Activated CD8-positive, alpha-beta T cell treated with anti-CD3 and anti-CD28 coated beads, Interleukin-2, amount 10 ng/mL, durations not matched to agents 7 days and 5 days (primary cell): ENCODE data around the gene LANCL2. TPM values are rescaled to one million over a fixed set of nuclear protein-coding genes. Genes with fewer than 3 reads are reported as not detected.
"Not testable (repeated sequence)": the region's sequence is repeated elsewhere in the genome, so short reads cannot be mapped to it uniquely, and the experiment has no call there.

ENCODE experiments used
- ATAC-seq: fragments of 150-1000 bp; cut with Tn5 transposase; one replicate; pipeline ENCODE4 v1.10.0; 2021; ENCODE audit warnings: moderate library complexity
- CTCF ChIA-PET: fragments of 350-600 bp; sonication (Branson Sonifier 250); formaldehyde crosslinking; loops from one replicate; lab custom pipeline; 2021; ENCODE audit warnings: antibody characterized with exemption; lab: Charles Lee
- POLR2A ChIA-PET: fragments of 350-600 bp; sonication (Branson Sonifier 250); formaldehyde crosslinking; loops from one replicate; lab custom pipeline; 2021; ENCODE audit warnings: antibody characterized with exemption; lab: Charles Lee
- DNase-seq: peaks from one replicate; pipeline ENCODE4 v3.0.0-alpha.2; 2020
- H3K27ac Mint-ChIP-seq: one replicate; pipeline ENCODE4 v1.8.0; 2021; ENCODE audit warnings: mild to moderate bottlenecking, mixed read lengths
- H3K27me3 Mint-ChIP-seq: one replicate; pipeline ENCODE4 v1.8.0; 2021; ENCODE audit warnings: low read depth, mixed read lengths
- H3K36me3 Mint-ChIP-seq: one replicate; pipeline ENCODE4 v1.8.0; 2021; ENCODE audit warnings: low read depth, mixed read lengths
- H3K4me1 Mint-ChIP-seq: one replicate; pipeline ENCODE4 v1.8.0; 2021; ENCODE audit warnings: low read depth, mixed read lengths
- H3K4me3 Mint-ChIP-seq: one replicate; pipeline ENCODE4 v1.8.0; 2021; ENCODE audit warnings: mild to moderate bottlenecking, mixed read lengths
- H3K9me3 Mint-ChIP-seq: one replicate; pipeline ENCODE4 v1.8.0; 2022; ENCODE audit warnings: mixed read lengths; ENCODE audit not compliant: insufficient read depth
- total RNA-seq, 2 experiments: library from RNA; stranded (reverse); gene quantifications; one replicate each; pipeline ENCODE4 v1.2.3, GENCODE V29; 2021

The LANCL2 gene
- total RNA-seq, 2 experiments from 2014 or later = 8.0 to 8.5 TPM

- POLR2A ChIA-PET = no interaction called here
- H3K27me3 Mint-ChIP-seq = peaks cover 4% of the 10 kb centered on the region
- no peak overlapping the region for H3K27ac Mint-ChIP-seq
- H3K36me3 Mint-ChIP-seq = no peaks in the 10 kb centered on the region
- CTCF ChIA-PET = no interaction called here
- H3K4me1 Mint-ChIP-seq = no peaks in the 10 kb centered on the region
- ATAC-seq = no peak
- H3K9me3 Mint-ChIP-seq = no peaks in the 10 kb centered on the region
- DNase-seq = no peak
- H3K4me3 Mint-ChIP-seq = no peak overlapping the region
Measured at GRCh38 chr7:55343860-55344606, 21.1 kb upstream of the LANCL2 start.

- Mint-ChIP-seq H3K27ac (no peak overlapping the region), H3K27me3 (peaks cover 6% of the 10 kb centered on the region), H3K4me3 (no peak overlapping the region), H3K9me3 (no peaks in the 10 kb centered on the region), H3K36me3 (no peaks in the 10 kb centered on the region), H3K4me1 (no peaks in the 10 kb centered on the region)
- no peak for ATAC-seq
- ChIA-PET CTCF (no interaction called here), POLR2A (no interaction called here)
- DNase-seq = no peak
Measured at GRCh38 chr7:55344840-55345239, 20.3 kb upstream of the LANCL2 start.

GRCh38 chr7:55345292-55345691 lies 19.8 kb upstream of the LANCL2 start:
- Mint-ChIP-seq H3K36me3 (no peaks in the 10 kb centered on the region), H3K4me3 (no peak overlapping the region), H3K9me3 (no peaks in the 10 kb centered on the region), H3K27me3 (peaks cover 7% of the 10 kb centered on the region), H3K27ac (no peak overlapping the region), H3K4me1 (no peaks in the 10 kb centered on the region)
- no peak for ATAC-seq
- ChIA-PET POLR2A (no interaction called here), CTCF (no interaction called here)
- no peak for DNase-seq

GRCh38 chr7:55348502-55348901 lies 16.6 kb upstream of the LANCL2 start:
- ChIA-PET POLR2A (no interaction called here), CTCF (interaction anchor here (1.3 kb wide), 1 partner anchor 40 kb away, joined by 3 read pairs; no protein-coding TSS in a partner anchor)
- Mint-ChIP-seq H3K36me3 (no peaks in the 10 kb centered on the region), H3K27ac (no peak overlapping the region), H3K27me3 (peaks cover 7% of the 10 kb centered on the region), H3K4me1 (no peaks in the 10 kb centered on the region), H3K9me3 (no peaks in the 10 kb centered on the region), H3K4me3 (no peak overlapping the region)
- no peak for ATAC-seq
- DNase-seq = no peak

- H3K4me3 Mint-ChIP-seq = no peak overlapping the region
- ATAC-seq (no peak), DNase-seq (no peak)
- H3K27me3 Mint-ChIP-seq = peaks cover 7% of the 10 kb centered on the region
- H3K27ac Mint-ChIP-seq = no peak overlapping the region
- H3K36me3 Mint-ChIP-seq = no peaks in the 10 kb centered on the region
- POLR2A ChIA-PET = no interaction called here
- CTCF ChIA-PET = interaction anchor here (1.3 kb wide), 1 partner anchor 40 kb away, joined by 3 read pairs; no protein-coding TSS in a partner anchor
- no peaks in the 10 kb centered on the region for H3K4me1 Mint-ChIP-seq
- no peaks in the 10 kb centered on the region for H3K9me3 Mint-ChIP-seq
Measured at GRCh38 chr7:55349121-55349520, 16.0 kb upstream of the LANCL2 start.

- Mint-ChIP-seq H3K27ac (no peak overlapping the region), H3K27me3 (peaks cover 7% of the 10 kb centered on the region), H3K36me3 (no peaks in the 10 kb centered on the region), H3K9me3 (no peaks in the 10 kb centered on the region), H3K4me1 (no peaks in the 10 kb centered on the region), H3K4me3 (no peak overlapping the region)
- ATAC-seq (no peak), DNase-seq (no peak)
- CTCF ChIA-PET = no interaction called here
- POLR2A ChIA-PET = interaction anchor here (1.6 kb wide), 1 partner anchor 16 kb away, joined by 3 read pairs; no protein-coding TSS in a partner anchor
Measured at GRCh38 chr7:55350281-55350680, 14.9 kb upstream of the LANCL2 start.

GRCh38 chr7:55351263-55351662 lies 13.9 kb upstream of the LANCL2 start:
- ChIA-PET POLR2A (interaction anchor here (0.6 to 1.6 kb wide), 2 partner anchors 15 to 129 kb away, joined by 3 to 4 read pairs; no protein-coding TSS in a partner anchor), CTCF (no interaction called here)

GRCh38 chr7:55352947-55353273 lies 12.2 kb upstream of the LANCL2 start:
- H3K27me3 Mint-ChIP-seq, H3K4me3 Mint-ChIP-seq, H3K4me1 Mint-ChIP-seq, H3K9me3 Mint-ChIP-seq, POLR2A ChIA-PET, H3K27ac Mint-ChIP-seq, CTCF ChIA-PET, DNase-seq, ATAC-seq, H3K36me3 Mint-ChIP-seq: not testable (repeated sequence)

More at GRCh38 chr7:55351263-55351662, 13.9 kb upstream of the LANCL2 start:
- Mint-ChIP-seq H3K27ac (no peak overlapping the region), H3K36me3 (no peaks in the 10 kb centered on the region), H3K27me3 (peaks cover 7% of the 10 kb centered on the region), H3K4me3 (no peak overlapping the region), H3K4me1 (no peaks in the 10 kb centered on the region), H3K9me3 (no peaks in the 10 kb centered on the region)
- DNase-seq (no peak), ATAC-seq (no peak)

GRCh38 chr7:55360486-55360885 lies 4.7 kb upstream of the LANCL2 start:
- H3K4me3 Mint-ChIP-seq = no peak overlapping the region
- H3K27me3 Mint-ChIP-seq = peaks cover 10% of the 10 kb centered on the region
- peaks cover 12% of the 10 kb centered on the region for H3K4me1 Mint-ChIP-seq
- no peaks in the 10 kb centered on the region for H3K36me3 Mint-ChIP-seq
- ChIA-PET POLR2A (no interaction called here), CTCF (interaction anchor here (1.0 kb wide), 1 partner anchor 27 kb away, joined by 3 read pairs; no protein-coding TSS in a partner anchor)
- DNase-seq (no peak), ATAC-seq (no peak)
- no peak overlapping the region for H3K27ac Mint-ChIP-seq
- H3K9me3 Mint-ChIP-seq = no peaks in the 10 kb centered on the region

GRCh38 chr7:55361560-55361959 lies 3.6 kb upstream of the LANCL2 start:
- ATAC-seq = no peak
- Mint-ChIP-seq H3K4me1 (peaks cover 12% of the 10 kb centered on the region), H3K9me3 (no peaks in the 10 kb centered on the region), H3K27ac (no peak overlapping the region), H3K4me3 (no peak overlapping the region), H3K36me3 (peaks cover 2% of the 10 kb centered on the region), H3K27me3 (peaks cover 10% of the 10 kb centered on the region)
- DNase-seq = no peak
- ChIA-PET POLR2A (no interaction called here), CTCF (no interaction called here)

- ATAC-seq (no peak), DNase-seq (no peak)
- peaks cover 26% of the 10 kb centered on the region for H3K4me1 Mint-ChIP-seq
- peaks cover 7% of the 10 kb centered on the region for H3K27me3 Mint-ChIP-seq
- CTCF ChIA-PET = no interaction called here
- POLR2A ChIA-PET = no interaction called here
- no peaks in the 10 kb centered on the region for H3K9me3 Mint-ChIP-seq
- no peak overlapping the region for H3K4me3 Mint-ChIP-seq
- H3K36me3 Mint-ChIP-seq = peaks cover 6% of the 10 kb centered on the region
- H3K27ac Mint-ChIP-seq = no peak overlapping the region
Measured at GRCh38 chr7:55362927-55363326, 2.2 kb upstream of the LANCL2 start.

GRCh38 chr7:55363386-55364170 lies 1.6 kb upstream of the LANCL2 start:
- ATAC-seq = no peak

More at GRCh38 chr7:55363386-55364170, 1.6 kb upstream of the LANCL2 start:
- no peak for DNase-seq
- Mint-ChIP-seq H3K4me3 (no peak overlapping the region), H3K27me3 (peaks cover 7% of the 10 kb centered on the region), H3K4me1 (peaks cover 32% of the 10 kb centered on the region), H3K9me3 (no peaks in the 10 kb centered on the region), H3K27ac (no peak overlapping the region), H3K36me3 (peaks cover 9% of the 10 kb centered on the region)
- CTCF ChIA-PET = no interaction called here
- POLR2A ChIA-PET = interaction anchor here (1.3 kb wide), 1 partner anchor 55 kb away, joined by 3 read pairs; no protein-coding TSS in a partner anchor
